GM13976 (cell line): ENCODE measurements around the gene TMTC2.

ENCODE experiments used
- DNase-seq: peaks from one replicate; pipeline ENCODE4 v3.0.0; 2012; ENCODE audit warnings: low spot score
- CTCF ChIP-seq: IDR thresholded peaks from 2 replicates; pipeline ENCODE4 v1.5.1; 2012; ENCODE audit warnings: borderline replicate concordance, mild to moderate bottlenecking; ENCODE audit not compliant: insufficient read depth; ENCODE audit errors: extremely low read depth, missing control alignments, control extremely low read depth
- in situ Hi-C: fragments of 300-500 bp; cut with MboI; formaldehyde crosslinking; loops from one replicate; pipeline ENCODE4 v1.12.0; 2022; ENCODE audit warnings: low sequenced_read_pairs, mixed read lengths, inconsistent platforms; ENCODE audit not compliant: unreplicated experiment

Gene TMTC2

GRCh38 chr12:82650627-82651337 is 35.9 kb upstream of the TMTC2 start:
- in situ Hi-C loops: no loop called here
- no peak for TF ChIP-seq CTCF
- DNase-seq: peak; percentile 34

- in situ Hi-C loops: no loop called here
- no peak for DNase-seq
- no peak for TF ChIP-seq CTCF
These were observed 35.2 kb upstream of the TMTC2 start for GRCh38 chr12:82651489-82651888.

GRCh38 chr12:82652071-82652470 is 34.6 kb upstream of the TMTC2 start:
- TF ChIP-seq CTCF: no peak
- DNase-seq: no peak
- in situ Hi-C loops: no loop called here

GRCh38 chr12:82655751-82656150 is 31.0 kb upstream of the TMTC2 start:
- TF ChIP-seq CTCF: no peak
- in situ Hi-C loops: no loop called here
- DNase-seq: no peak

DNA sequence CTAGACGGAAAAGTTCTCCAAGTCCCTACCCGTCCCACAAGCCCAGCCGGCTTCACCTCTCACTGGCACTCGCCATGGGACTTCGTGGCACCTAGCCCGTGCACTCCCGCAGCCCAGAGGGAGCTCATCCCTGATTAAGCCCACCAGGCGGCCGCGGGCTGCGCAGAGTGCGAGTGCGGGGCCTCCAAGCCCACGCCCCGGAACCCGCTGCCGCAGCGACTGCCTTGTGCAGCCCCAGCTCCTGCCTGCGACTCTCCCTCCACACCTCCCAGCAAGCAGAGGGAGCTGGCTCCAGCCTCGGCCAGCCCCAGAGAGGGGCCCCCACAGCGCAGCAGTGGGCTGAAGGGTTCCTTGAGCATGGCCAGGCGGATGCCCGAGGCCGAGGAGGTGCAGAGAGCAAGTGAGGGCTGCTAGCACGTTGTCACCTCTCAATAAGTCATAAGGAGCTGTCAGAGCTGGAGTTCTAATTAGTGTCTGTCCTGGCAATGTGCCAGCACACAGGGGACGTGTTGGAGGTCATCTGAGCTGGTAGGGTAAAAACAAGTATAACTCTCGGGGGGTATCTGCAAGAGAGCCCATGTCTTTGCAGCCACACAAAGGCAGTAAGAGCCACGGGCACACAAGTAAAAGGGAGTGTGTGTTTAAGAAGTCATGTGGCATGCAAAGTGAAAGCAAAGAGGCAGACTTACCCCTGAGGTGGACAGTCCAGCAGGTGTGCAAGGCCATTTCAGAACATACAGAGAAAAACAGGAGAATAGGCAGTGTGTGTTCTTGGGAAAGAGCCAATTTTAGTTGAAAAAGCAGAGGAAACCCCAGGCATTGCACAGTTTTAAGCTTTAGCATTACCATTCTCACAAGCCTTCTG is 27.1 kb upstream of the TMTC2 start:
- no peak for TF ChIP-seq CTCF
- in situ Hi-C loops: no loop called here
- no peak for DNase-seq

- no peak for DNase-seq
- no peak for TF ChIP-seq CTCF
- in situ Hi-C loops: no loop called here
These were observed 26.0 kb upstream of the TMTC2 start for GRCh38 chr12:82660541-82661325.
